ENCODE data around the gene ZP1.
"Not testable (repeated sequence)": the region's sequence is repeated elsewhere in the genome, so short reads cannot be mapped to it uniquely, and the experiment has no call there.

The ZP1 gene

DNA sequence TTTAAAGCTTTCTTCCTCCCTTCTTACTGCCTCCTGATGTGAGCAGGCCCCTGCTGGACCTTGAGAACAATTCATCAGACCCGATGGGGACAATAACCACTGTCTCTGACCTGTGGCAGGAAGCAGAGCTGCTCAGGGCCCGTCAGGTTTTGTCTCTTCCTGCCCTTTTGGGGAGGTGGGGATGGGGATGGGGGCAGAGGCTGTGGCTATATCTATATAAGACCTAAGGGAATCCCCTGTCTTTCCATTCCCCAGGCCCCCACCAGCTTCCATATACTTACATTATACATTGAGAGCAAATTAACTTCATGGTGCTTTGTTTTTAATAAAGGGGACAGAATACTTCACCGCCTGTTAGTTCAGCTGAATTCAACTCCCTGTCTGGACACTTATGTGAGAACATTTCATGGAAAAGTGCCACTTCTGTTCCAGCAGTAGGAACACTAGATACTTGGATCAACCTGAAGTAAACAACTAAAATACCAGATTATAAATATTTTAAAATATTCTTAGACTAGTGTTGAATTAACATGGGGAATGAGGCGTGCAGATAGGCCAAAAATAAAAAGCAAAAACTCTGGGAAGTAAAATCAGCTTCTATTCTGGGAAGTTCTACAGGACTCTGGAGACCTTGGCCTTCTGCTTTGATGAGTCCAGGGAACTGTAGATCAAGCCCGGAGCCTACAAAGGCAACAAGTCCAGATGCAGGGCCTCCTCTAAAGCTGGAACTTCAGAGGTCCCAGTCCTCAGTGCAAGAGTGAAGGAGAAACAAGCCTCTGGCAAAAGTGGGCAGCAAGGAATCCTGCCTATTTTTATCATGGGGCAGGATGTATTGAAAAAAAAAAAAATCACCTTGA is 11.1 kb downstream of the ZP1 start:
- no peak for DNase-seq

DNA sequence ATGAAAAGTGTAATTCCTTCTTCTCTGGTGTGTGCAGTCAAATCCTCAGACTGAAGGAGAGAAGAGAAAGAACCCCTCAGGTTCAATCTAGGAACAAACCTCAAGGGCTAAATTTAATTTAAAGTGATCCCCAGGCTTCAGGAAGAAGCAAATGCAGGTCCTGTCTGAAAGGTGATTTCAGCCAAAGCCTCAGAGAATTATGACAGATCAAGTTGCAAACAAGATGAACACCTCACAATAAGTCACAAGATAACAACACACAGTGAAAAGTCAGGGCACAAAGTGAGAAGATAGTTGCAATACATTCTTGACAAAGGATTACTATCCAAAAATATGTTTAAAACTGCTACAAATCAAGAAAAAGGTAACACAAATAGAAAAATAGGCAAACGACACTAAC is 11.8 kb downstream of the ZP1 start:
- no peak for DNase-seq

GRCh38 chr11:60879971-60880588 is 12.7 kb downstream of the ZP1 start:
- no peak for DNase-seq

DNA sequence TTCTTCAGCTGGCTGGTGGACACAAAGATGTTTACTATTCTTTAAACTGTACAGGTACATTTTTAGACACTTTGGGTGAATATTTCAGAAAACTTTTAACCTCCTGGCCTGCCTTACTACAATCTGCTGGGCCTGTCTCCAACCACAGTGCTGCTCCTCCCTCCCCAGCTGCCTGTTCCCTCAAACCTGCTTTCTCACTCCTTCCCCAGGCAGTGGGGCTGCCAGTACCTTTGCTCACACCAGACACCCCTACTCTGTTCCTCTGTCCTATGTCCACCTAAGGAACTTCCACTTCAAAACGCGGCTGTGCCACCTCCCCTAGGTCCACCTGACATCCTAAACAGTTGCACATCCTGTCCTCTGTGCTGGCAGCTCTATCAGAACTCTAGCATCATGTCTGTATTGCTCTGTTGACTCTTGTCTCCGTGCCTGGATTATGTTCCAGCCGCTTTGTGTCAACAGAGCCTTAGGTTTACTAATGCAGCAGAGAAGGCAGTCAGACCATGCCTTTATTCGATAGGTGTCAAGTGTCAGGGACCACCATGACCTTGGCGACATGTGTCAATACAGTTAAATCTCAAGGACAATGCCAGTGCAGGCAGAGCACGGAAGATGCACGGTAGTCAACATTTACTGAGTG is 13.4 kb downstream of the ZP1 start:
- DNase-seq: no peak

DNA sequence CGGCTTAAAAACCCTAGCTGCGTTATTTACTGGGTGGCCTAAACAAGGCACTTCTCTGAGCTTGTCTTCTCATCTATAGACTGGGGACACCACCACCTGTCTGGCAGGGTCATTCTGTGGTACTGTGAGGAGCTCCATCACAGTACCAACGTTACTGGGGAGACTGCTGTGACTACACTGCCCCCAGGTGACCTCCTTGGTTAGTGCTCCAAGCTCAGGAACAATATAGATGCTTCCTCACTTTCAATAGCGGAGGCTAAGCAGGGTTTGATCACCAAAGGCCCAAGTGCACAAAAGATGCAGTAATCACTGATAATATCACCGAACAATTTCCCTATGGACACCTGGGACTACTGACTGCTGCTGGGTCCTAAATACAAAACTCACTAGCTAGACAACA is 20.2 kb downstream of the ZP1 start:
- DNase-seq: peak in 2 of 5 experiments; percentile 40 to 85

DNA sequence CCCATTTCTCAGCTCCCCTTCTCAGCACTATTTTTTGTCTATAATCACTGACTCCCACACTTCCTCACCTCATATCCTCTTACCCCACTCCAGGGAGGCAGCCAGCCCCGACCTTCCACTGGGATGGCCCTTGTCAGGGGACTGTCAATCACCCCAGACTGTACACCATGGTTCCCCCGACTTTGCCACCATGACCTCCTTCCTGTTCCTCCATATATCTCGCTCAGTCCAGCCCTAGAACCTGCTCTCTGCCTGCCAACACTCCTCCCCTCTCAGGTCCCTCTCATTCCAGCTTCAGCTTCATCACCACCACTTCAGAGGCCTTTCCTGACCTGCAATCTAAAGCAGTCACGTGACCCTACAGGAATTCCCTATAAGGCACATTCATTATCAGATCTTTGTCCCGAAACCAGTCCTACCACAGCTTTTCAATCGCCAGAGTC is 22.5 kb downstream of the ZP1 start:
- no peak for DNase-seq

DNA sequence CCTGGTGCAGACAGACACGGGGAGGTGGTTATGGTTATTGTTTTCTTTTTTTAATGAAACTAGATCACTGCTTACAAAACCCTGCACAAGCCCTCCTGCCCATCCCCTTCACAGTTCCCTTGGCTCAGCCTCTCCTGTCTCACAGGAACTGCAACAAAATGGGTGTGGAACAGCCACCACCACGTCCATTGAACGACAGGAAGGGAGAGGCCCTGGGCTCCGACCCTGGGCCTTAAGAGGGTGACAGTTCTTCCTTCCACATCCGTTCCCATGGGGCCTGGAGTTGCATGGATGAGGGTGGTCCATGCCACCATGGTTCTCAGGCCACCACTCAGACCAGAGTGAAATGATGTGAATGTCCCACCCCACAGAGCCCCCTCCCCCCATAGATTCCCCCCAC is 23.4 kb downstream of the ZP1 start:
- DNase-seq: no peak

GRCh38 chr11:60891103-60891741 is 23.9 kb downstream of the ZP1 start:
- no peak for DNase-seq

- no peak for DNase-seq
Observed at GRCh38 chr11:60895687-60896086, 28.3 kb downstream of the ZP1 start.

DNA sequence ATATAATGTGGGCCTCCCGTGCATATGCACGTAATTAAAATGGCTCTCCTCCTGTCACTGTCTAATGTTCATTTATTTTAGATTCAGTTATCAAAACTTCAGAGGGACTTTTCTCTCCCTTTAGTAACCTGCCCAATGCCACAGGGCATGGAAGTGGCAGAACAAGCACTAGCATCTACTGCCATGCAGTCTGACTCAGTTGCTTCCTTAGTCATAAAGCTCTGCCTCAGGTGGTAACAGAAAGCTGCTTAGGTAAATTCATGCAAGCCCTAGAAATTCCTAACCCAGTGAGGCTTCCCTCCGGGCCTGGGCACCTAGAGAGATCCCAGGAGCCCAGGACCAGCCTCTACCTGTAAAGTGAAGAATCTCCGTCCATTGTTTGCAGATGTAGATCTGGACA is 30.2 kb downstream of the ZP1 start:
- DNase-seq: no peak

- peak in 2 of 5 experiments; percentile 12 to 68 for DNase-seq
Observed at GRCh38 chr11:60899046-60899936, 31.9 kb downstream of the ZP1 start.

- DNase-seq: no peak
Observed at GRCh38 chr11:60899977-60900376, 32.6 kb downstream of the ZP1 start.

DNA sequence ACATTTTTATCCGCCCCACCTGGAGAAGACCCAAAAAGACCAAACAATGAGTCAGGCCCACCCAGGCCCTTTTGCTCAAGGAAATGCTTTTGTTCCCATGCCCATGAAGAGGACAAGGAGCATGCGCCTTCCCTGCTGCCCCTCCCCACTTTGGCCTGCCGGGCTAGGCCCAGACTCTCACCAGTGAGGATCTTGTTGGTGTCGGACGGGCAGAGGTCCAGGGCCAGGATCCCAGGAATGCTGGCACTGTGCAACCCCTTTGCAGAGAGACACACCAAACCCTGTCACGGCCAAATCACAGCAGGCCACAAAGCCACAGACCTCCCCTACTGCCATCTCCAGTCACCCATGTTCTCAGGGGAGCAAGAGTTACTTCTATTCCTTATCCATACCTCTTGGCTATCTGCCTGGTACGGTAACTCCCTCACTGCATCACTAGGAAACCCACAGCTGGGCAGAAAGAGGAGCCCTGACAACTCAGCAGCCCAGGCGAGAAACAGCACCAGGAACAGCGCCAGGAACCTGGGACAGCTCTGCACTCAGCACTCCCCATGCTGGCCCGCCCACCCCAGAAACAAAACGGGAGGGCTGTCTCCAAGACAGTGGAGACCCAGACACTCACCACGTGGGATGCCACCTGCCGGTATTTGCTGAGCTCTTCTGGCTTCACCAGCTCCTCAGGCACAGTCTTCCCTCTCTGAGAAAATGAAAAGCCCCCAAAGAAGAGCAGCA is 33.5 kb downstream of the ZP1 start:
- DNase-seq: no peak

DNA sequence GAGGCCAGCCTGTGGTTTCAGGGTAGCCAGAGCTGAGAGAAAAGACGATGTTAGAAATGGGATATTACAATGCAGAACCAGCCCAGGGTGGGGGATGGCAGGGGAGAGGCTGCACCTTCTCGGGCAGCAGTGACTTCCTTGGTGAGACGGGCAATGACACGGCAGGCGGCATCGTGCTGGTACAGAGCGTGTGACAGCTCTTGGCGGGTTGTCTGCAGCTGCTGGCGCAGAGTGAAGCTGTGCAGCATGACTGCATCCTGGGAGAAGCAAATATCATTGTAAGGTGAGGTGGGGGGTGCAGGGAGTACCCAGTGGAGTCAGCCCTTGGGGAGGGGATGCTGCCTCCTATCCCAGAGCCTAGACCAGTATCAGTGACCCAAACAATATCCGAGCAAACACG is 35.3 kb downstream of the ZP1 start:
- DNase-seq: no peak

GRCh38 chr11:60905047-60905446 is 37.7 kb downstream of the ZP1 start:
- DNase-seq: no peak

GRCh38 chr11:60905551-60906113 is 38.3 kb downstream of the ZP1 start:
- peak in 1 of 5 experiments; percentile 46 for DNase-seq

DNA sequence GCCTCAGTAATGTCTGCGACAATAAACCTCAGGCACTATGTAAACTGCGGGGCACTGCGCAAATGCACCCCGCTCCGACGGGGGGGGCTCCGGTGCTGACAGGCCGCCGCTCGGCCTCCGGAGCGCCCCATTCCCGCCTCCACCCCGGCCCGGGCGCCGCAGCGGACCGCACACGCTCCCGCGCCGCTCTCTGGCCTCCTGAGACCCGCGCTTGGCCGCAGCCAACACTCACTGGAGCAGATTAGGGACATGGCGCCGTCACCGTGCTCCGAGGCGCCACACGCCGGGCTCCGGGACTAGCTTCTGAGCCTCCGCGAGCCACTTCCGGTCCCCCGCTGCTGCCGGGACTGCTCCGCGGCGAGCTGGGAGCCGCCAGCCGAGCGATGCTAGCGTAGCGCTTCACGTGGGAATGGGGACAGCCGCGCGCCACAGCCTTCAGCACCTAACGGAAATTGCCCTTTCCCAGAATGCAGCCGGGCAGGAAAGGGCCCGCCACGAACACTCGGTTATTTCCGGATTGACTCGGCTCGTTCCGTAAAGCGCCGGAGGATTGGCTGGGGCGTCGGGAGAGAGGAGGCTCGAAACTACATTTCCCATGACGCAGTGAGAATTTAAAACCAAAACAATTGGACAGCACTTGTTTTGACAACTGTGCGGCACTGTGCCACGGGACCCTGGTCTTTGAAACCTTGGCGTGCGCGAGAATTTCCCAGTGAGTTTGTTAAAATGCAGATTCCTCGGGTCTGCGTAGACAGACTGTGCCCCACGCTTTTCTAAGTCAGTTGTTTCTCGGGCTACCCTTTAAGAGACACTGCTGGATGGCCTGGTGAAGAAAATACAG is 39.0 kb downstream of the ZP1 start, which contains the start of gene PRPF19:
Gene PRPF19, minus strand, starts transcription at position 454 of the 841 bp plus-strand sequence. Its CDS starts 203 bp downstream, at position 251.
- DNase-seq: peak; percentile 90 to 99 (median 98)

DNA sequence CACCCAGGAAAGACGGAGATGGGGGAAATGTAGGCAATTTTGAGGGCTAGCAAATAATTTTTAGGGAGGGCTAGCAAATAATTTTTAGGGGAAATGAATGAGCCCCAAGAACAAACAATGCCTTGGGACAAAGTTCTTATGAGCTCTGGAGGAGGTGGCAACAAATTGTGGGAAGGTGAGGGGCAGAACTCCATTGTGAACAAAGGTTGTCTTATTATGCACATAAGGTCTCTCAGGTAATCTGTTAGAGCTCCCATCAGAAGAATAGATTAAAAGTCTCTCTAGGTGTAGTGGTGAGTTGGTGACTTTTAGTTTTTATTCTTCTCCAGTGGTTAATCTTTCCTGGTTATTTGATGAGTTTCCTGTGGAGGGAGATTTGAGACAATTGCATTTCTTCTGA is 41.5 kb downstream of the ZP1 start:
- DNase-seq: no peak

DNA sequence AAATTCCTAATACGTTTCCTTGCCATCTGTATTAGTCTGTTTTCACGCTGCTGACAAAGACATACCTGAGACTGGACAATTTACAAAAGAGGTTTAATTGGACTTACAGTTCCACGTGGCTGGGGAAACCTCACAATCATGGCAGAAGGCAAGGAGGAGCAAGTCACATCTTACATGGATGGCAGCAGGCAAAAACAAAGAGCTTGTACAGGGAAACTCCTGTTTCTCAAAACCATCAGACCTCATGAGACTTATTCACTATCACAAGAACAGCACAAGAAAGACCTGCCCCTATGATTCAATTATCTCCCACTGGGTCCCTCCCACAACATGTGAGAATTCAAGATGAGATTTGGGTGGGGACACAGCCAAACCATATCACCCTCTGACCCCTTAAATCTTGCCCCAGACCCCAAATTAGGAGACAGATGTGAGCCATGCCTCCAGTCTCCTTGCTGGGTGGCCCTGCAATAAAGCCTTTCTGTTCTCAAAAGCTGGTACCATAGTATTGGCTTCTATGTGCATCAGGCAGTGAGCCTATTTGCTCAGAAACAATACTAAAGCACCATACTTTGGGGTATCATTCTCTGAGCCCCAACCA is 42.4 kb downstream of the ZP1 start:
- DNase-seq: not testable (repeated sequence)

GRCh38 chr11:60910281-60910687 is 42.9 kb downstream of the ZP1 start:
- no peak for DNase-seq

Data from T-helper 2 cell (primary cell).